WTC11 (cell line): ENCODE results near the gene TIGD1. TPM values are rescaled to one million over a fixed set of nuclear protein-coding genes. Genes with fewer than 3 reads are reported as not detected.

ENCODE experiments used
- ATAC-seq: fragments of 200-7000 bp; cut with Tn5 transposase; 2 replicates; pipeline ENCODE4 v1.10.0; 2021; ENCODE audit warnings: mild to moderate bottlenecking, moderate library complexity
- CTCF ChIA-PET: fragments of 300-600 bp; sonication (Branson Sonifier 250); formaldehyde crosslinking; loops from one replicate; lab custom pipeline; 2021; ENCODE audit warnings: antibody characterized with exemption; lab: Charles Lee
- POLR2A ChIA-PET: fragments of 350-600 bp; sonication (Branson Sonifier 250); formaldehyde crosslinking; loops from one replicate; lab custom pipeline; 2021; ENCODE audit warnings: antibody characterized with exemption; lab: Charles Lee
- DNase-seq: peaks from one replicate; pipeline ENCODE4 v3.0.0; 2021; ENCODE audit warnings: low spot score
- H3K27ac Mint-ChIP-seq: 2 replicates; pipeline ENCODE4 v1.8.0; 2021; ENCODE audit warnings: mixed read lengths
- H3K27me3 Mint-ChIP-seq: 2 replicates; pipeline ENCODE4 v1.8.0; 2021; ENCODE audit warnings: low read depth, mild to moderate bottlenecking, moderate library complexity, mixed read lengths
- H3K36me3 Mint-ChIP-seq: 2 replicates; pipeline ENCODE4 v1.8.0; 2021; ENCODE audit warnings: mixed read lengths
- H3K4me1 Mint-ChIP-seq: 2 replicates; pipeline ENCODE4 v1.8.0; 2022; ENCODE audit warnings: mixed read lengths
- H3K4me3 Mint-ChIP-seq: 2 replicates; pipeline ENCODE4 v1.8.0; 2021; ENCODE audit warnings: mild to moderate bottlenecking, moderate library complexity, mixed read lengths
- H3K9me3 Mint-ChIP-seq: 2 replicates; pipeline ENCODE4 v1.8.0; 2021; ENCODE audit warnings: mixed read lengths
- ATF2 ChIP-seq: sonication (generic); formaldehyde crosslinking; IDR thresholded peaks from 2 replicates; pipeline ENCODE4 v1.8.1; 2022; ENCODE audit warnings: low read depth, missing genetic modification reagents, borderline replicate concordance
- CREB1 ChIP-seq: sonication (generic); formaldehyde crosslinking; IDR thresholded peaks from 2 replicates; pipeline ENCODE4 v1.8.0; 2023; ENCODE audit warnings: mild to moderate bottlenecking, missing genetic modification reagents
- E2F5 ChIP-seq: sonication (generic); formaldehyde crosslinking; IDR thresholded peaks from 2 replicates; pipeline ENCODE4 v1.8.1; 2022; ENCODE audit warnings: mild to moderate bottlenecking, moderate library complexity, missing genetic modification reagents
- GRHL2 ChIP-seq: fragments of 250-450 bp; sonication (Bioruptor Pico); IDR thresholded peaks from 2 replicates; pipeline ENCODE4 v1.8.0; 2022; ENCODE audit warnings: mild to moderate bottlenecking, moderate library complexity; ENCODE audit not compliant: insufficient replicate concordance, severe bottlenecking
- NFATC4 ChIP-seq: fragments of 250-450 bp; sonication (Bioruptor Pico); IDR thresholded peaks from 2 replicates; pipeline ENCODE4 v1.9.0; 2021; ENCODE audit warnings: mild to moderate bottlenecking
- NR2C2 ChIP-seq: sonication (generic); formaldehyde crosslinking; IDR thresholded peaks from 2 replicates; pipeline ENCODE4 v1.8.0; 2022; ENCODE audit warnings: mild to moderate bottlenecking, missing genetic modification reagents
- PRDM15 ChIP-seq: sonication (generic); formaldehyde crosslinking; IDR thresholded peaks from 2 replicates; pipeline ENCODE4 v1.8.0; 2022; ENCODE audit warnings: missing genetic modification reagents
- PREB ChIP-seq: sonication (generic); formaldehyde crosslinking; IDR thresholded peaks from 2 replicates; pipeline ENCODE4 v1.8.1; 2022; ENCODE audit warnings: mild to moderate bottlenecking, missing genetic modification reagents, moderate library complexity, borderline replicate concordance
- SMAD3 ChIP-seq: sonication (generic); formaldehyde crosslinking; IDR thresholded peaks from 2 replicates; pipeline ENCODE4 v1.8.0; 2022; ENCODE audit warnings: missing genetic modification reagents, mild to moderate bottlenecking, borderline replicate concordance
- SP1 ChIP-seq: sonication (generic); formaldehyde crosslinking; conservative IDR thresholded peaks from 2 replicates; pipeline ENCODE4 v1.8.1; 2022; ENCODE audit warnings: missing genetic modification reagents
- TCF7 ChIP-seq: sonication (generic); formaldehyde crosslinking; IDR thresholded peaks from 2 replicates; pipeline ENCODE4 v1.8.0; 2022; ENCODE audit warnings: mild to moderate bottlenecking, low read depth, missing genetic modification reagents, moderate library complexity
- TEAD4 ChIP-seq: sonication (generic); formaldehyde crosslinking; IDR thresholded peaks from 2 replicates; pipeline ENCODE4 v1.8.0; 2022; ENCODE audit warnings: mild to moderate bottlenecking, missing genetic modification reagents
- TP53 ChIP-seq: sonication (generic); formaldehyde crosslinking; IDR thresholded peaks from 2 replicates; pipeline ENCODE4 v1.8.1; 2023; ENCODE audit warnings: mild to moderate bottlenecking, missing genetic modification reagents
- ZNF317 ChIP-seq: sonication (generic); formaldehyde crosslinking; IDR thresholded peaks from 2 replicates; pipeline ENCODE4 v1.8.1; 2023; ENCODE audit warnings: low read depth, mild to moderate bottlenecking, moderate library complexity, missing genetic modification reagents, borderline replicate concordance
- ZNF423 ChIP-seq: fragments of 250-450 bp; sonication (Bioruptor Pico); IDR thresholded peaks from 2 replicates; pipeline ENCODE4 v2.1.2; 2022; ENCODE audit warnings: mild to moderate bottlenecking, moderate library complexity
- ZNF532 ChIP-seq: fragments of 250-450 bp; sonication (Bioruptor Pico); IDR thresholded peaks from 2 replicates; pipeline ENCODE4 v1.9.0; 2021; ENCODE audit warnings: mild to moderate bottlenecking, borderline replicate concordance
- total RNA-seq: library from RNA; stranded (reverse); gene quantifications from 3 replicates; pipeline ENCODE4 v1.2.3, GENCODE V29; 2021
- TF ChIP-seq, protein P1 (sequence below): fragments of 200-600 bp; IDR thresholded peaks from 2 replicates; pipeline ENCODE4 v1.8.0; 2022; ENCODE audit warnings: antibody characterized with exemption

The TIGD1 gene
- total RNA-seq, 1 experiment from 2014 or later: 9.0 TPM

DNA sequence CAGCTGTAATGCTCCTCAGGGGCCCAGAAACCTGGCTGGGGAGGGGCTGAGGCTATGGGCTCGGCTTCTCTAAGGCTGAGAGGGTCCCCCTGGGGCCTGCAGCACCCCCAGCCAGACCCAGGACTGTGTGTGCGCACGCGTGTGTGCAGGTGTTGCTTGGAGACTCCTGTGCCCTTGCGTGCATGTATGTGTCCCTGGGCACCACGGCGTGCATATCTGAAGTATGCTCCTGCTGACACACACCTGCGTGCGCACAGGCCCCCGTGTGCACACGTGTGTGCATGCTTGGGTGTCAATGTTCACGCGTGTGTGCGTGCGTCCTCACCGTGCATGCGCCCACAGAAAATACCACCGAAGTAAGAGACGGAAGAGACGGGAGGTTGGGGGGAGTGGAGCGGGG is 47.8 kb downstream of the TIGD1 start:
- H3K4me3 Mint-ChIP-seq: peak overlapping the region; percentile 95
- ATAC-seq (peak; percentile 17), DNase-seq (no peak)
- H3K27ac Mint-ChIP-seq: no peak overlapping the region
- no peaks in the 10 kb centered on the region for H3K36me3 Mint-ChIP-seq
- H3K9me3 Mint-ChIP-seq: no peaks in the 10 kb centered on the region
- ChIA-PET CTCF (interaction anchor here (0.6 to 3.2 kb wide), 5 partner anchors 13 to 135 kb away, joined by 3 to 33 read pairs (median 4); no protein-coding TSS in a partner anchor), POLR2A (interaction anchor here (1.0 to 1.2 kb wide), 2 partner anchors 21 to 48 kb away, joined by 3 to 4 read pairs; partner anchors contain the start of genes EIF4E2 and TIGD1)
- H3K27me3 Mint-ChIP-seq: peaks cover 53% of the 10 kb centered on the region
- TF ChIP-seq ATF2 (no peak), E2F5 (no peak), ZNF423 (no peak), PREB (CRISPR knock-in tag) (no peak), GRHL2 (CRISPR knock-in tag) (no peak)
- TF ChIP-seq, protein P1, sequence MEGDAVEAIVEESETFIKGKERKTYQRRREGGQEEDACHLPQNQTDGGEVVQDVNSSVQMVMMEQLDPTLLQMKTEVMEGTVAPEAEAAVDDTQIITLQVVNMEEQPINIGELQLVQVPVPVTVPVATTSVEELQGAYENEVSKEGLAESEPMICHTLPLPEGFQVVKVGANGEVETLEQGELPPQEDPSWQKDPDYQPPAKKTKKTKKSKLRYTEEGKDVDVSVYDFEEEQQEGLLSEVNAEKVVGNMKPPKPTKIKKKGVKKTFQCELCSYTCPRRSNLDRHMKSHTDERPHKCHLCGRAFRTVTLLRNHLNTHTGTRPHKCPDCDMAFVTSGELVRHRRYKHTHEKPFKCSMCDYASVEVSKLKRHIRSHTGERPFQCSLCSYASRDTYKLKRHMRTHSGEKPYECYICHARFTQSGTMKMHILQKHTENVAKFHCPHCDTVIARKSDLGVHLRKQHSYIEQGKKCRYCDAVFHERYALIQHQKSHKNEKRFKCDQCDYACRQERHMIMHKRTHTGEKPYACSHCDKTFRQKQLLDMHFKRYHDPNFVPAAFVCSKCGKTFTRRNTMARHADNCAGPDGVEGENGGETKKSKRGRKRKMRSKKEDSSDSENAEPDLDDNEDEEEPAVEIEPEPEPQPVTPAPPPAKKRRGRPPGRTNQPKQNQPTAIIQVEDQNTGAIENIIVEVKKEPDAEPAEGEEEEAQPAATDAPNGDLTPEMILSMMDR: no peak
- H3K4me1 Mint-ChIP-seq: peaks cover 22% of the 10 kb centered on the region

GRCh38 chr2:232501794-232502390 is 48.5 kb downstream of the TIGD1 start:
- H3K27me3 Mint-ChIP-seq: peaks cover 50% of the 10 kb centered on the region
- H3K27ac Mint-ChIP-seq: no peak overlapping the region
- ChIA-PET POLR2A (interaction anchor here (1.0 to 1.2 kb wide), 2 partner anchors 22 to 49 kb away, joined by 3 to 4 read pairs; partner anchors contain the start of genes EIF4E2 and TIGD1), CTCF (interaction anchor here (0.6 to 3.2 kb wide), 8 partner anchors 14 to 160 kb away, joined by 3 to 33 read pairs (median 4); no protein-coding TSS in a partner anchor)
- peak overlapping the region; percentile 95 for H3K4me3 Mint-ChIP-seq
- H3K4me1 Mint-ChIP-seq: peaks cover 22% of the 10 kb centered on the region
- H3K36me3 Mint-ChIP-seq: no peaks in the 10 kb centered on the region
- H3K9me3 Mint-ChIP-seq: no peaks in the 10 kb centered on the region
- DNase-seq: no peak
- ATAC-seq: no peak
- TF ChIP-seq PRDM15 (no peak), PREB (CRISPR knock-in tag) (no peak), TEAD4 (CRISPR knock-in tag) (no peak), ZNF532 (CRISPR knock-in tag) (no peak), TP53 (CRISPR knock-in tag) (no peak), NFATC4 (CRISPR knock-in tag) (no peak), GRHL2 (CRISPR knock-in tag) (no peak), SMAD3 (CRISPR knock-in tag) (no peak), NR2C2 (CRISPR knock-in tag) (no peak), ZNF317 (CRISPR knock-in tag) (no peak), E2F5 (no peak), SP1 (no peak), TCF7 (CRISPR knock-in tag) (no peak), CREB1 (no peak)
